Prostate gland (tissue), 2 donors: ENCODE data around the gene ASCL2. TPM values are rescaled to one million over a fixed set of nuclear protein-coding genes. Genes with fewer than 3 reads are reported as not detected.

Source experiments
- DNase-seq: peaks from one replicate; pipeline ENCODE4 v3.0.0-alpha.2; 2019; ENCODE audit warnings: low spot score
- H3K27ac ChIP-seq, 2 donors: fragments of 200-600 bp; sonication (generic); 2 replicates each; pipeline ENCODE4 v1.5.1; 2017 to 2019
- H3K27me3 ChIP-seq: fragments of 200-600 bp; sonication (generic); replicated peaks from 2 replicates; pipeline ENCODE4 v1.5.1; 2019; ENCODE audit not compliant: insufficient read depth
- H3K36me3 ChIP-seq, 2 donors: fragments of 200-600 bp; sonication (generic); 1 replicate in 1 of 2; 2 replicates in 1 of 2; pipeline versions ENCODE4 v1.5.1 to v1.8.1; 2017 to 2019
- H3K4me1 ChIP-seq: fragments of 200-600 bp; sonication (generic); replicated peaks from 2 replicates; pipeline ENCODE4 v1.5.1; 2019
- H3K4me3 ChIP-seq, 2 donors: fragments of 200-600 bp; sonication (generic); 2 replicates each; pipeline ENCODE4 v1.5.1; 2017 to 2019
- H3K9me3 ChIP-seq: fragments of 200-600 bp; sonication (generic); 2 replicates; pipeline ENCODE4 v1.5.1; 2017
- POLR2A ChIP-seq: fragments of 450-650 bp; IDR thresholded peaks from one replicate; pipeline ENCODE4 v1.6.1; 2016; ENCODE audit warnings: antibody characterized with exemption, mild to moderate bottlenecking
- POLR2AphosphoS5 ChIP-seq: sonication (generic); formaldehyde crosslinking; IDR thresholded peaks from one replicate; pipeline ENCODE4 v1.6.1; 2017; ENCODE audit warnings: antibody characterized with exemption
- WGBS: methylation state at CpG from one replicate; pipeline ENCODE4 v1.1.5; 2018; 5-methylcytosine and 5-hydroxymethylcytosine counted together
- intact Hi-C: fragments of 100-400 bp; cut with DNase I; formaldehyde crosslinking; loops from one replicate; pipeline ENCODE4 v1.14.2; 2022
- total RNA-seq, 2 donors: library from RNA; depleted of rRNA; stranded (reverse); fragments of >200 nt; gene quantifications; one replicate each; pipeline ENCODE4 v1.1.0, GENCODE V29; 2016
- TF ChIP-seq, protein P1 (sequence below), 4 experiments: fragments of 200-600 bp in 2 of 4; fragments of 450-650 bp in 2 of 4; sonication (generic) in 2 of 4; IDR thresholded peaks; 1 replicate in 3 of 4; 2 replicates in 1 of 4; pipeline ENCODE4 v1.5.1; 2016 to 2019; ENCODE audit warnings: antibody characterized with exemption in 4 of 4, mild to moderate bottlenecking in 2 of 4, moderate library complexity in 2 of 4

Gene ASCL2
- total RNA-seq, 2 donors from 2014 or later = 3.9 to 7.9 TPM

GRCh38 chr11:2303627-2304505, 33.5 kb upstream of the ASCL2 start:
- Histone ChIP-seq H3K27me3 (no peaks in the 10 kb centered on the region), H3K36me3 (no peaks in the 10 kb centered on the region), H3K4me1 (no peaks in the 10 kb centered on the region), H3K4me3 (no peak overlapping the region), H3K27ac (no peak overlapping the region), H3K9me3 (no peaks in the 10 kb centered on the region)
- intact Hi-C loops = loop anchor here (5.0 kb wide), 1 partner anchor 112 kb away; no protein-coding TSS in a partner anchor
- no peak for DNase-seq
- 72% methylated on average over 12 of the region's 15 CpGs for WGBS
- TF ChIP-seq, protein P1, sequence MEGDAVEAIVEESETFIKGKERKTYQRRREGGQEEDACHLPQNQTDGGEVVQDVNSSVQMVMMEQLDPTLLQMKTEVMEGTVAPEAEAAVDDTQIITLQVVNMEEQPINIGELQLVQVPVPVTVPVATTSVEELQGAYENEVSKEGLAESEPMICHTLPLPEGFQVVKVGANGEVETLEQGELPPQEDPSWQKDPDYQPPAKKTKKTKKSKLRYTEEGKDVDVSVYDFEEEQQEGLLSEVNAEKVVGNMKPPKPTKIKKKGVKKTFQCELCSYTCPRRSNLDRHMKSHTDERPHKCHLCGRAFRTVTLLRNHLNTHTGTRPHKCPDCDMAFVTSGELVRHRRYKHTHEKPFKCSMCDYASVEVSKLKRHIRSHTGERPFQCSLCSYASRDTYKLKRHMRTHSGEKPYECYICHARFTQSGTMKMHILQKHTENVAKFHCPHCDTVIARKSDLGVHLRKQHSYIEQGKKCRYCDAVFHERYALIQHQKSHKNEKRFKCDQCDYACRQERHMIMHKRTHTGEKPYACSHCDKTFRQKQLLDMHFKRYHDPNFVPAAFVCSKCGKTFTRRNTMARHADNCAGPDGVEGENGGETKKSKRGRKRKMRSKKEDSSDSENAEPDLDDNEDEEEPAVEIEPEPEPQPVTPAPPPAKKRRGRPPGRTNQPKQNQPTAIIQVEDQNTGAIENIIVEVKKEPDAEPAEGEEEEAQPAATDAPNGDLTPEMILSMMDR (IDR thresholded peaks at IDR 0.05) = no peak
- TF ChIP-seq POLR2A (no peak), POLR2AphosphoS5 (no peak)

DNA sequence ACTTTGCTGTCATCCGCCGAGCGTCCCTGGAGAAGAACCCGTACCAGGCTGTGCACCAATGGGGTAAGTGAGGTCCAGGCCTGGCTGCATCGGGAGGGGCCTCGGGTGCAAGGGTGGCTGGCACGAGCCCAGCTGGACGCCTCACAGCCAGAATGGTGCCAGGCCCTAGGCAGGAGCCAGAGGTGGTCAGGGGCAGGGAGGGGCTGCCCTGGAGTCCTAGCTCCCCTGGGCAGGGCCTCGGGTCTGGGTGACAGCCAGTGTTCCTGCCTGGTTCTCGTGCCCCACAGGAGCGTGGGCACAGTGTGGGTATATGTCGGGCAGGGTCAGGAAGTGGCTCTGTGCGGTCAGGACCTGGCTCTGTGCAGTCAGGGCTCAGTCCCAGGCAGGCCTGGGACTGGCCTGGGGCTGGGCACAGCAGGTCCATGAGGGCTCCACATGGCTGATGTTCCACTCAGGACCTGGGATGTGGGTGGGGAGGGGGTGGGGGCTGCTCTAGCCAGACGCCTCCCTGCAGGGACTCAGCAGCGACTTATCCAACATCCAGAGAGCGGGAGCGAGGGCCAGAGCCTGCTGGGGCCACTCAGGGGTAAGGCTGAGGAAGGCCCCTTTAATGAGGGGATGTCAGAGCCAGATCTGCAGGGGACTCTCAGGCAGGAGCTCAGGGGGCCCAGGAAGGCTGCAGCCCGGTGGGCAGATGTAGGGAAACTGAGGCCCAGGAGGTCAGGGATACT, 32.7 kb upstream of the ASCL2 start:
- WGBS = 61% methylated on average over 18 of the region's 18 CpGs
- no peak overlapping the region for H3K27ac ChIP-seq
- no peak for TF ChIP-seq POLR2A
- no peak for TF ChIP-seq POLR2AphosphoS5
- TF ChIP-seq, protein P1 (IDR thresholded peaks at IDR 0.05) = no peak
- no peaks in the 10 kb centered on the region for H3K4me1 ChIP-seq
- no peaks in the 10 kb centered on the region for H3K36me3 ChIP-seq
- no peaks in the 10 kb centered on the region for H3K9me3 ChIP-seq
- H3K4me3 ChIP-seq = no peak overlapping the region
- intact Hi-C loops = loop anchor here (5.0 kb wide), 1 partner anchor 111 kb away; no protein-coding TSS in a partner anchor
- no peak for DNase-seq
- H3K27me3 ChIP-seq = no peaks in the 10 kb centered on the region

- TF ChIP-seq, protein P1 (IDR thresholded peaks at IDR 0.05) = no peak
- DNase-seq = no peak
- H3K36me3 ChIP-seq = no peaks in the 10 kb centered on the region
- no peak overlapping the region for H3K4me3 ChIP-seq
- no peaks in the 10 kb centered on the region for H3K4me1 ChIP-seq
- H3K27me3 ChIP-seq = no peaks in the 10 kb centered on the region
- H3K9me3 ChIP-seq = no peaks in the 10 kb centered on the region
- no peak overlapping the region for H3K27ac ChIP-seq
- intact Hi-C loops = loop anchor here (5.0 kb wide), 1 partner anchor 110 kb away; no protein-coding TSS in a partner anchor
- WGBS = 83% methylated on average over 1 of the region's 16 CpGs
Observed at GRCh38 chr11:2302306-2302895, 32.0 kb upstream of the ASCL2 start.

DNA sequence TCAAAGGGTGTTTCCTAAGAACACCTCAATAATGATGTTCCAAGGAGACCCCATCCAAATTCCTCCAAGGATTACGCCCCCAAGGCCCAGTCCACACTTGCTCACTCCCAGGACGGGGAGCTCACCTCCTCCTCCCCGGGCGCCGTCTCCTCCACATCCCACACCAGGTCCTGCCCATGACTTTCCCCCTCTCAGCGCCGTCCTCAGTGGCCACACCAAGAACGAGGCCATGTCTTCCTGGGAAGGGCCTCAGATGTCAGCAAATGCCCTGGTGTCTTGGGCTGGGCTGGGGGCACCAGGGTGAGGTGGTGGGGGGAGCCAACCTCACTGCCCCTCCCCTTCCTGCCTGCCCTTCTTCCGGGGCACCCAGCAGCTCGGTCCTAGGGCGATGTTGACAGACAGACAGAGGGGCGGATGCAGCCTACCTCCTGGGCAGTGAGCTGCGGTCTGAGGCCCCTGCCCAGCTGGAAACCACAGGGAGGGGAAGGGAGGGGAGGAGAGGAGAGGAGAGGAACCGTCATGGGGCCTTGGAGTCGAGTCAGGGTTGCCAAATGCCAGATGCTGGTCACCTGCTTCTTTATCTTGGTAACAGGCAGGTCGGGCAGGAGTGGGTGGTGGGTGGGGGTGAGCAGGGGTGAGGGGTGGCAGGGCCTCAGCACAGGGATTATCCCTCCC, 31.4 kb upstream of the ASCL2 start, which contains the start of the genes C11orf21 and TSPAN32:
Gene C11orf21, minus strand, starts transcription at position 288 of the 675 bp plus-strand sequence. Its CDS starts 110 bp downstream, at position 178.
Gene TSPAN32, plus strand, starts transcription at position 383 of the 675 bp plus-strand sequence. Its CDS starts 137 bp downstream, at position 520.
- no peak for DNase-seq
- Histone ChIP-seq H3K9me3 (no peaks in the 10 kb centered on the region), H3K27me3 (no peaks in the 10 kb centered on the region), H3K27ac (no peak within 1 kb of the TSS), H3K4me3 (no peak within 1 kb of the TSS), H3K36me3 (no peaks in the 10 kb centered on the region), H3K4me1 (no peaks in the 10 kb centered on the region)
- TF ChIP-seq, protein P1 (IDR thresholded peaks at IDR 0.05) = no peak
- no peak for TF ChIP-seq POLR2AphosphoS5
- no peak for TF ChIP-seq POLR2A
- WGBS = 68% methylated on average over 16 of the region's 16 CpGs
- intact Hi-C loops = loop anchor here (5.0 kb wide), 1 partner anchor 109 kb away; no protein-coding TSS in a partner anchor
